B cell (primary cell): ENCODE data around the gene CELF4. TPM values are rescaled to one million over a fixed set of nuclear protein-coding genes. Genes with fewer than 3 reads are reported as not detected.

Experiments
- ATAC-seq: fragments of 200-7000 bp; cut with Tn5 transposase; one replicate; pipeline ENCODE4 v1.10.0; 2021; ENCODE audit warnings: low read depth, mild to moderate bottlenecking, moderate number of reproducible peaks, moderate library complexity
- CTCF ChIA-PET: fragments of 350-600 bp; sonication (Branson Sonifier 250); formaldehyde crosslinking; loops from one replicate; lab custom pipeline; 2021; ENCODE audit warnings: antibody characterized with exemption, inconsistent platforms; lab: Charles Lee
- POLR2A ChIA-PET: fragments of 350-600 bp; sonication (Branson Sonifier 250); formaldehyde crosslinking; loops from one replicate; lab custom pipeline; 2021; ENCODE audit warnings: antibody characterized with exemption; lab: Charles Lee
- DNase-seq: peaks from one replicate; pipeline ENCODE4 v3.0.0; 2013
- H2AFZ ChIP-seq: 2 replicates; pipeline ENCODE4 v1.6.1; 2012; ENCODE audit warnings: mild to moderate bottlenecking, low read depth, low read length; ENCODE audit not compliant: insufficient read depth, poor library complexity, severe bottlenecking
- H3K27ac ChIP-seq, 2 donors: 1 replicate in 1 of 2; 2 replicates in 1 of 2; pipeline ENCODE4 v1.5.1; 2012 to 2013; ENCODE audit warnings: low read length in 2 of 2, mild to moderate bottlenecking in 2 of 2, moderate library complexity in 1 of 2
- H3K27me3 ChIP-seq, 4 experiments: fragments of 200-600 bp in 1 of 4; sonication (generic) in 1 of 4; replicated peaks in 1 of 4; 1 replicate in 2 of 4; 2 replicates in 2 of 4; pipeline versions ENCODE4 v1.6.1 to v1.7.0; 2013 to 2016; ENCODE audit warnings: low read length in 3 of 4, mild to moderate bottlenecking in 2 of 4, mixed read lengths in 1 of 4, moderate library complexity in 1 of 4; ENCODE audit not compliant: insufficient read depth in 4 of 4, control insufficient read depth in 3 of 4; ENCODE audit errors: control extremely low read depth in 1 of 4
- H3K36me3 ChIP-seq, 2 experiments: replicated peaks in 1 of 2; 1 replicate in 1 of 2; 2 replicates in 1 of 2; pipeline versions ENCODE4 v1.6.1 to v1.7.1; 2013; ENCODE audit warnings: low read length in 1 of 2; ENCODE audit not compliant: insufficient read depth in 2 of 2, control insufficient read depth in 1 of 2; ENCODE audit errors: control extremely low read depth in 1 of 2, extremely low read depth in 1 of 2
- H3K4me1 ChIP-seq, 2 donors: fragments of 200-600 bp in 1 of 2; sonication (generic) in 1 of 2; 1 replicate in 1 of 2; 2 replicates in 1 of 2; pipeline versions ENCODE4 v1.5.1 to v1.6.1; 2013 to 2017; ENCODE audit warnings: low read length in 2 of 2; ENCODE audit not compliant: control insufficient read depth in 2 of 2, insufficient read depth in 2 of 2
- H3K4me2 ChIP-seq: replicated peaks from 2 replicates; pipeline ENCODE3; 2012; ENCODE audit warnings: mild to moderate bottlenecking, low read depth, low read length; ENCODE audit not compliant: poor library complexity, severe bottlenecking
- H3K4me3 ChIP-seq, 5 experiments: fragments of 200-600 bp in 1 of 5; sonication (generic) in 1 of 5; 1 replicate in 3 of 5; 2 replicates in 2 of 5; pipeline versions ENCODE4 v1.5.1 to v1.7.0; 2011 to 2016; ENCODE audit warnings: low read length in 4 of 5, mild to moderate bottlenecking in 4 of 5, low read depth in 2 of 5, control low read depth in 1 of 5, moderate library complexity in 1 of 5; ENCODE audit not compliant: insufficient read depth in 1 of 5; ENCODE audit errors: control extremely low read depth in 1 of 5, extremely low read depth in 1 of 5
- H3K79me2 ChIP-seq: fragments of 200-600 bp; sonication (generic); one replicate; pipeline ENCODE4 v1.6.0; 2016; ENCODE audit warnings: low read length; ENCODE audit not compliant: control insufficient read depth, insufficient read depth
- H3K9ac ChIP-seq: fragments of 200-600 bp; sonication (generic); 2 replicates; pipeline ENCODE4 v1.6.1; 2017; ENCODE audit warnings: mild to moderate bottlenecking, low read length, moderate library complexity
- H3K9me3 ChIP-seq, 3 donors: one replicate each; pipeline versions ENCODE4 v1.6.1 to v1.7.1; 2013; ENCODE audit warnings: low read length in 2 of 3; ENCODE audit not compliant: control insufficient read depth in 2 of 3, insufficient read depth in 1 of 3; ENCODE audit errors: control extremely low read depth in 1 of 3
- H4K20me1 ChIP-seq: 2 replicates; pipeline ENCODE4 v1.6.0; 2012; ENCODE audit warnings: mild to moderate bottlenecking, low read length; ENCODE audit not compliant: insufficient read depth, control insufficient read depth, poor library complexity, severe bottlenecking
- H3K27ac Mint-ChIP-seq: one replicate; pipeline ENCODE4 v1.8.0; 2021; ENCODE audit warnings: mixed read lengths
- H3K27me3 Mint-ChIP-seq: one replicate; pipeline ENCODE4 v1.8.0; 2021; ENCODE audit warnings: mixed read lengths
- H3K4me1 Mint-ChIP-seq: one replicate; pipeline ENCODE4 v1.8.0; 2021; ENCODE audit warnings: mixed read lengths
- H3K4me3 Mint-ChIP-seq: one replicate; pipeline ENCODE4 v1.8.0; 2021; ENCODE audit warnings: mixed read lengths
- H3K9me3 Mint-ChIP-seq: one replicate; pipeline ENCODE4 v1.8.0; 2022; ENCODE audit warnings: mixed read lengths; ENCODE audit not compliant: insufficient read depth
- CTCF ChIP-seq: fragments of 200-600 bp; IDR thresholded peaks from one replicate; pipeline ENCODE4 v1.8.0; 2022; ENCODE audit warnings: antibody characterized with exemption, mild to moderate bottlenecking
- EZH2 ChIP-seq: IDR thresholded peaks from 2 replicates; pipeline ENCODE4 v1.6.1; 2012; ENCODE audit warnings: borderline replicate concordance, low read depth, mild to moderate bottlenecking, moderate library complexity, low read length; ENCODE audit not compliant: insufficient read depth, poor library complexity, severe bottlenecking
- WGBS: methylation state at CpG from one replicate; pipeline ENCODE4 v1.1.5; 2013; ENCODE audit warnings: missing lambda C conversion rate; ENCODE audit not compliant: insufficient coverage; 5-methylcytosine and 5-hydroxymethylcytosine counted together
- intact Hi-C: fragments of 100-400 bp; cut with micrococcal nuclease; formaldehyde crosslinking; loops from one replicate; pipeline ENCODE4 v1.10.0; 2022
- polyA plus RNA-seq: library from polyadenylated mRNA; depleted of rRNA; stranded (reverse); fragments of >200 nt; gene quantifications from 2 replicates; pipeline ENCODE4 v1.2.3, GENCODE V29; 2012
- total RNA-seq, 2 donors: library from RNA; stranded (reverse); fragments of 120-200 nt in 1 of 2; gene quantifications; 1 replicate in 1 of 2; 2 replicates in 1 of 2; pipeline versions ENCODE4 v1.2.3 to v1.2.4, GENCODE V29; 2013 to 2022

The CELF4 gene
- total and polyA plus RNA-seq, 2 donors (not counting 1 experiment from before 2014, with no cell fraction given), result not detected

GRCh38 chr18:37547196-37547827, 18.3 kb downstream of the CELF4 start:
- POLR2A ChIA-PET, result no interaction called here
- DNase-seq, result no peak
- Mint-ChIP-seq H3K27ac (no peak overlapping the region), H3K27me3 (peaks cover 13% of the 10 kb centered on the region), H3K9me3 (no peaks in the 10 kb centered on the region), H3K4me3 (no peak overlapping the region), H3K4me1 (no peaks in the 10 kb centered on the region)
- Histone ChIP-seq H2AFZ (no peak overlapping the region), H3K27me3 (no peaks in the 10 kb centered on the region), H3K79me2 (no peaks in the 10 kb centered on the region), H3K9me3 (peaks cover 0 to 7% (median 0%) of the 10 kb centered on the region in 3 donors), H3K4me2 (no peak overlapping the region), H4K20me1 (no peaks in the 10 kb centered on the region), H3K9ac (no peak overlapping the region), H3K4me3 (no peak overlapping the region), H3K4me1 (no peaks in the 10 kb centered on the region), H3K27ac (no peak overlapping the region), H3K36me3 (no peaks in the 10 kb centered on the region)
- CTCF ChIA-PET, result no interaction called here
- ATAC-seq, result no peak
- intact Hi-C loops, result no loop called here
- TF ChIP-seq CTCF (no peak), EZH2 (no peak)
- 96% methylated on average over 3 of the region's 4 CpGs for WGBS

DNA sequence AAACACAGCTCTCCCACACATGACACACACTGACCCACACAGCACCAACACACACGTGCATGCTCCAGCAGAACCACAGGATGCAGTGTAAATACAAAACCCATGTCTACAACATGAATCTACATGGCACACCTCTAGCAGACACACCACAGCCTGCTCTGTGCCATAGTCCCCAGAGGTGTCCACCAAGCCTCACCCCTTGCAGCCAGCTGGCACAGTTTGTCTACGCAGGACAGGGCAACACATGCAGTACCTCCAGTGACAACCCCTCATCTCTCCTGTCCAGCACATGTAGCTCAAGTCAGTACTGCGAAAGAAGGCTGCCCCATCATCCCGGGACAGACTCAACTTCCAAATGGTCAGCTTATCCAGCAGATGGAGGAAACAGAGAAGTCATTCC, 18.9 kb downstream of the CELF4 start:
- Histone ChIP-seq H3K4me1 (no peaks in the 10 kb centered on the region), H3K79me2 (no peaks in the 10 kb centered on the region), H3K27me3 (no peaks in the 10 kb centered on the region), H3K9ac (no peak overlapping the region), H4K20me1 (no peaks in the 10 kb centered on the region), H3K27ac (no peak overlapping the region), H3K4me2 (no peak overlapping the region), H2AFZ (no peak overlapping the region), H3K9me3 (peaks cover 0 to 6% (median 0%) of the 10 kb centered on the region in 3 donors), H3K36me3 (no peaks in the 10 kb centered on the region), H3K4me3 (no peak overlapping the region)
- POLR2A ChIA-PET, result no interaction called here
- whole genome bisulfite sequencing, result 67% methylated on average over 4 of the region's 4 CpGs
- CTCF ChIA-PET, result no interaction called here
- no peaks in the 10 kb centered on the region for H3K9me3 Mint-ChIP-seq
- intact Hi-C loops, result no loop called here
- H3K4me3 Mint-ChIP-seq, result no peak overlapping the region
- DNase-seq (no peak), ATAC-seq (no peak)
- H3K27me3 Mint-ChIP-seq, result peaks cover 12% of the 10 kb centered on the region
- TF ChIP-seq EZH2 (no peak), CTCF (no peak)
- H3K4me1 Mint-ChIP-seq, result no peaks in the 10 kb centered on the region
- H3K27ac Mint-ChIP-seq, result no peak overlapping the region
